Measurements from ENCODE around the gene NAA25.

Gene NAA25

DNA sequence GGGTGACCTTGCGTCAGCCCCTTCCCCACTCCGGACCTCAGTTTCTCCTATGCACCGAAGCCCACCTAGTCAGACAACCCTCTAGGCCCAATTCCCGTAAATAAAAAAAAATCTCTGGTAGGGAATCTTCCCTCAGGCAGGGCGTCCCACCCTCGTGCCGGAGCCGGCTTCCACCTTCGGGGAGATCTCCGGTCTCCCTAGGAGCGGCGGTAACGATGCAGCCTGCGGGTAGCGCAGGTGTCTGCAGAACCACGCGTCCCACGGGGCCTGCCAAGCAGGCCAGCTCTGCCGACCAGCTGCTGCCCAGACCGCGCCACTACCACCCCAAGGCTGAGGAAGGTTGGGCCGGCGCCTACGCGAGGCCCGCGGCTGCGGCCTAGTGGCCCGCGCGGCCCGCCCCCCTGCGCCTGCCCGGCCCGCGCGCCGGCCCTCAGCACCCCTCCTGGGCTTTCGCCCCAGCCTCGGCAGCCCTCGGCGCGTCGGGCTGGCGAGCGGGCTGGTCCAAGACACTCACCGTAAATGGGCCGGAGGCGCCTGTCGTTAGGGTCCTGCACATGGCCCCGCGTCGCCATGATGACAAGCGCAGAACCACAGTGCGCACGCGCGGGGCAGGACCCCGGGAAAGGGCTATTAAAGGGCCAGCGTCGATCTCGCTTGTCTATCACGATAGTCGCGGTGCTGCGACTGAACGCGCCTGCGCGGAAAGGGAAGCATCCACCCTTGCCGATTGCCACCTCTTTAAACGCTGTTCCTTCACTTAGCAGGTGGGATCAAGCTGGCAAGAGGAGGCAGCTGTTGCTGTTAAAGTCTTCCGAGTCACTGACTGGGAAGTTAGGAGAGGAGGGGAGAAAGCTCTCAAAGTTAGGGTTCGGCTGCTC, at the start of gene NAA25:
NAA25 (minus strand) TSS at position 582 of the 878 bp plus-strand sequence; CDS start at position 572, 10 bp downstream.
- DNase-seq: peak; percentile 31 to 91 (median 78)

- DNase-seq: no peak
These were observed 45.3 kb upstream of the NAA25 start for GRCh38 chr12:112153893-112154219.

GRCh38 chr12:112153181-112153892, 44.8 kb upstream of the NAA25 start:
- DNase-seq: no peak

GRCh38 chr12:112151766-112152541, 43.4 kb upstream of the NAA25 start:
- DNase-seq: no peak

DNA sequence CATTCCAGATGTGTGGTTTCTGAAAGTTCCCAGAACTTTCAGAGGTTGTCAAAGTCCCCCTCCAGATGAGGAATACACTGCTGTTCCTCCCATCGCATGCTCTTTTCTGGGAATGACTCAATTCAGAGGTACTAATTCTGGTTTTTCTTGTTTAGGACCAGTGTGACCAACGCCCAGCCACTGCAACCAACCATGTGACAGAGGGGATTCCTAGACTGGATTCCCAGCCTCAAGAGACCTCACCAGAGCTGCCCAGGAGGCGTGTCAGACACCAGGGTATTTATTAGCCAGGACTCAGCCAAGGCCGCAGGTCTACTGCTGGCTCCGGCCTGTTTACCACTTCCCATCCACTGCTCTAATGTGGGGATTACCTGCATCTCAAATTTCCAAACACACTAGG, 41.0 kb upstream of the NAA25 start:
- DNase-seq: no peak

DNA sequence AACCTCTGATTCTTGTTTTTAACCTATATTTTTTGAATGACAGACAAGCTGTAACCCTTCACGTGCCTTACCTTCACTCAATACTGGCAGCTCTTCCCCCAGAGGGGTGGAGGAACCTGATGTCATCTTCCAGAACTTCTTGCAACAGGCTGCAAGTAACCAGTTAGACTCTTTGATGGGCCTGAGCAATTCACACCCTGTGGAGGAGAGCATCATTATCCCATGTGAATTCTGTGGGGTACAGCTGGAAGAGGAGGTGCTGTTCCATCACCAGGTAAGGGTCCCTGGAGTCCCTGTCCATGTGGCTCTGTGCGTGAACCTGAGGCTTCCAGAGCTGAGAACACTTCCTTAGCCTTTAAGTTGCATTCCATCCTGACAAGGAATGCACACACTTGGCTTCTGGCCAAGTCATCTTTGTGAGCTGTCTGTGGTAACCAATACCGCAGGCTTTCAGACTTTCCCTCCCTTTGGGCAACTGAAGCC, 39.5 kb upstream of the NAA25 start:
- DNase-seq: no peak

DNA sequence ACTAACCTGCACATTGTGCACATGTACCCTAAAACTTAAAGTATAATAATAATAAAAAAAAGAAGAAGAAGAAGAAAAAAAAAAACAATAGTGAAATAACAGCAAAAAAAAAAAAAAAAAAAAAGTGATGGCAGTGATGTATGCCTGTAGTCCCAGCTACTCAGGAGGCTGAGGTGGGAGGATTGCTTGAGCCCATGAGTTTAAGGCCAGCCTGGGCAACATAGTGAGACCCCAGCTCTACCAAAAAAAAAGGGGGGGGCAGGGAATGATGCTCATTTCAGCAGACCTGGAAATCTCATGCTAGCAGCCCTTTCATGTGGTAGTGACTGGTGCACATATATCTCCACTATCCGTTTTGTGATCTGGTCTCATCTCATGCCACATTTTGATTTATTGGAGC, 37.5 kb upstream of the NAA25 start:
- no peak for DNase-seq

DNA sequence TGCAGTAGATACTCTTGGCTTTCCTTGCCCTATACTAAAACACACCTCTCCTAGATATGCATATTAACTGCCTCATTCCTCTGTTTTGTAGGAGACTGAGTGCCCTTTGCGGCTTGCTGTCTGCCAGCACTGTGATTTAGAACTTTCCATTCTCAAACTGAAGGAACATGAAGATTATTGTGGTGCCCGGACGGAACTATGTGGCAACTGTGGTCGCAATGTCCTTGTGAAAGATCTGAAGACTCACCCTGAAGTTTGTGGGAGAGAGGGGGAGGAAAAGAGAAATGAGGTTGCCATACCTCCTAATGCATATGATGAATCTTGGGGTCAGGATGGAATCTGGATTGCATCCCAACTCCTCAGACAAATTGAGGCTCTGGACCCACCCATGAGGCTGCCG, 32.1 kb upstream of the NAA25 start:
- DNase-seq: no peak

GRCh38 chr12:112134731-112135130, 26.1 kb upstream of the NAA25 start:
- no peak for DNase-seq

DNA sequence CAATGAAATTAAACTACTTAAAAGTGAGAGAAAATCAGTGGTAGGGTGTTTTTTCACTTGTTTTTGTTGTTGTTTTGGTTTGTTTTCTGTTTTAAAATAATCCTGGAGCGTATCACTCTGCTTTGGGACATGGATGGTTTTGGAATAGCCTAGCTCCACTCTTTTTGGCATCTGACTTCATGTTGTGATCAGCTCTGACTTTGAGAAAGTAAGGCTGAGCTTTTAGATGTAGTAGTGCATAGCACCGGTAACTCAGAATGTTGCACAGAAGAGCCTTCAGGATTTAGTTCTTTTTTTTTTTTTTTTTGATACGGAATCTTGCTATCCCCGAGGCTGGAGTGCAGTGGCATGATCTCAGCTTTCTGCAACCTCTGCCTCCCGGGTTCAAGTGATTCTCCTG, 24.8 kb upstream of the NAA25 start:
- no peak for DNase-seq

- DNase-seq: no peak
These were observed 23.1 kb upstream of the NAA25 start for GRCh38 chr12:112131686-112132085.

DNA sequence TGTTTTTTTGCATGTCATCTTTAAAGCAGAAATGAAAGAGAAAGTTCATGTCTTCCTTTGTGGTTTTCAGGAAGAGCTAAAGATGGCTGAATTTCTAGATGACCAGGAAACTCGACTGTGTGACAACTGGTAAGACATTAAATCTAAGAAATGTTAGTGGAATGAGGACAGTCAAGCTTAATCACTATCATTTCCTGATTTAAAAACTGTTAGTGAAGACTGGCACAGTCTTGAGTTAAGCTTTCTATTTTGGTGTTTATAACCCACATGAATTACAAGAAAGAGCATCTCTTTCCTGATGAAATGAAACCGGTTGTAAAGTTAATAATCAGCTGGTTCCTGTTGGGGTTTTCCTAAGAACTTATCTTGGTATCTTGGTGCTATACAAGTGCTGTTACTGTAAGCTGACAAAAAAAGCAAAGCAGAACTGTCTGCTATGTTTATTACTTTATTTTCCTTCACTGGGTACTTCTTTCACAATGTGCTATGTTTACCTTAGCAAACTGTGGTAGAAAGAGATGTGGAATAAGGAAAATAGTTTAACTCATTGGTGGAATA, 21.9 kb upstream of the NAA25 start:
- no peak for DNase-seq

DNA sequence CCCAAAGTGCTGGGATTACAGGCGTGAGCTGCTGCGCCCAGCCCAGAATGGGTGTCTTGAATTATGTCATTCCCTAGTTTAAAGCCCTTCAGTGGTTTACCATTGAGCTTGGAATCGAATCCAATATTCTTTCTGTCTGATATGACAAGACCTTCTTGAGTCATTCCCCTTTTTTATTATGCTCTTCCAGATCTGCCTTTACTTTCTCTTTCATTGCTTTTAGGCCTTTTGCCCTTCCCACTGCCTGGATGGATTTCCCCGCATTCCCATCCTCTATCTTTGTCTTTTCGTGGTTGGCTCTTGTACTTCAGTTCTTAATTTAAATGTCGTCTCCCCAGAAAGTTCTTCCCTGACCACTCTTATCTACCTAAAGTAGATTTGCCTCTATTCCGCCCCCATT, 18.3 kb upstream of the NAA25 start:
- no peak for DNase-seq

GRCh38 chr12:112126000-112126438, 17.4 kb upstream of the NAA25 start:
- DNase-seq: peak in 1 of 56 donors; percentile 30

- DNase-seq: peak; percentile 76 to 99 (median 97)
These were observed 16.8 kb upstream of the NAA25 start, which contains the start of gene TRAFD1 for GRCh38 chr12:112125250-112125999. Gene TRAFD1, plus strand, starts transcription at chr12:112125560. Its CDS starts 4,963 bp downstream, at chr12:112130523.

DNA sequence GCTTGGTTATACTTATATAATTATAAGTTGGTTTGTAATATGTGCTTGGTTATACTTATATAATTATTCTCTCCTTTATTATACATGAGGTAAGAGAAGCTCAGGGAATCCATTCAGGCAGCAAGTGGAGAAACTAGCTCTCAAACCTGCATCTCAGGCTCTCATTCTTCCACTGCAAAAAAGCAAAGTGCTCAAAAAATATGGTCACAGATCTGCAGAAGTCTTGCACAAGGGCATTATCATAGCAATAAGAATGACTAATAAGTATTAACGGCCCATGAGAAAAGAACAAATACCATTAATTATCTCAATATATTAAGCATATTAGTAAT, 16.3 kb upstream of the NAA25 start:
- DNase-seq: no peak

- no peak for DNase-seq
These were observed 14.5 kb upstream of the NAA25 start for GRCh38 chr12:112122823-112123690.

DNA sequence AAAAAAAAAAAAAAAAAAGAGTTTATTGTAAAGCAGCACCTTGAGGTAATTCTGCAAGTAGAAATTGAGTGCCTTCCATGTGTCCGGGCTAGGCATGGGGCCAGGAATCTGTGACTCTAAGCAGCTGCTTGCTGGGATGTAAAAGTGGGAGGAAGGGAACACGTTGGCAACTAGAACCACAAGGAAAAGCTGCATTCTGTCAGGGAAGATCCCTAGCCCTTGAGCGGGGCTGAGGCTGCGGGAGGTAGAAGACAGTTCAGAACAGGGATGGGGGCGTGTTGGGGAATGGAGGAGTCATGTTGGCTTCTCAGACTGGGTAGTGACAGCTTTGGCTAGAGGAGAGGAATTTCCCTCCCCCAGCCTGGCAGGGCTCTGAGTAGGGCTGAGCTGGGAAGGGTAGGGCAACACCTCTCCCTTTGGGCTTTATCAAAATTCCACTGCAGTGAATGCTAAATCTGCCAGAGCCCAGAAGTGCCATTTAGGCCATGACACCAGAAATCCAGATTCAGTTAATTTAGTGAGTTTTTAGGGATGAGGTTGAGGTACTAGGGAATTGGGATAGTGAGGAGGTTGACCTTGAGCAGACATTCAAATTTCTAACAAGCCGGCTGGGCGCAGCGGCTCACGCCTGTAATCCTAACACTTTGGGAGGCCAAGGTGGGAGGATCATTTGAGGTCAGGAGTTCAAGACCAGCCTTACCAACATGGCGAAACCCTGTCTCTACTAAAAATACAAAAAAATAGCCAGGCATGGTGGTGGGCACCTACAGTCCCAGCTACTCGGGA, 13.4 kb upstream of the NAA25 start:
- DNase-seq: peak in 34 of 56 donors; percentile 2 to 46 (median 20)

GRCh38 chr12:112117685-112118084, 9.1 kb upstream of the NAA25 start:
- no peak for DNase-seq
